HepG2 (cell line): Measurements from ENCODE around the gene WNT3. TPM values are rescaled to one million over a fixed set of nuclear protein-coding genes. Genes with fewer than 3 reads are reported as not detected.

Experiments
- BATF2 ChIP-seq: sonication (generic); formaldehyde crosslinking; IDR thresholded peaks from 2 replicates; pipeline ENCODE4 v1.8.0; 2022; ENCODE audit warnings: mild to moderate bottlenecking, missing genetic modification reagents, moderate library complexity
- BRF2 ChIP-seq: sonication (generic); formaldehyde crosslinking; IDR thresholded peaks from 2 replicates; pipeline ENCODE4 v1.8.1; 2022; ENCODE audit warnings: mild to moderate bottlenecking, missing genetic modification reagents
- CENPT ChIP-seq: sonication (generic); formaldehyde crosslinking; IDR thresholded peaks from 2 replicates; pipeline ENCODE4 v1.8.0; 2022; ENCODE audit warnings: low read depth, mild to moderate bottlenecking, moderate library complexity, missing genetic modification reagents
- EEA1 ChIP-seq: sonication (generic); formaldehyde crosslinking; IDR thresholded peaks from 2 replicates; pipeline ENCODE4 v1.5.1; 2020; ENCODE audit warnings: mild to moderate bottlenecking, missing genetic modification reagents, borderline replicate concordance
- HMG20B ChIP-seq: conservative IDR thresholded peaks from 2 replicates; pipeline ENCODE4 v1.6.1; 2016; ENCODE audit warnings: missing genetic modification reagents, missing compliant biosample characterization
- IKZF4 ChIP-seq: sonication (generic); formaldehyde crosslinking; IDR thresholded peaks from 2 replicates; pipeline ENCODE4 v1.5.1; 2020; ENCODE audit warnings: borderline replicate concordance, mild to moderate bottlenecking, low read depth, missing genetic modification reagents; ENCODE audit errors: not compliant biosample characterization
- NRL ChIP-seq: sonication (generic); formaldehyde crosslinking; IDR thresholded peaks from 2 replicates; pipeline ENCODE4 v1.5.0; 2020; ENCODE audit warnings: missing genetic modification reagents, mild to moderate bottlenecking, moderate library complexity, borderline replicate concordance
- TBX2 ChIP-seq: sonication (generic); formaldehyde crosslinking; IDR thresholded peaks from 2 replicates; pipeline ENCODE4 v1.5.0; 2020; ENCODE audit warnings: missing genetic modification reagents, mild to moderate bottlenecking, borderline replicate concordance
- ZNF20 ChIP-seq: sonication (generic); formaldehyde crosslinking; IDR thresholded peaks from 2 replicates; pipeline ENCODE4 v1.4.0; 2020; ENCODE audit warnings: mild to moderate bottlenecking, moderate library complexity, missing genetic modification reagents
- ZNF549 ChIP-seq: sonication (generic); formaldehyde crosslinking; IDR thresholded peaks from 2 replicates; pipeline ENCODE4 v1.5.0; 2020; ENCODE audit warnings: missing genetic modification reagents
- ZNF569 ChIP-seq: sonication (generic); formaldehyde crosslinking; IDR thresholded peaks from 2 replicates; pipeline ENCODE4 v1.5.0; 2020; ENCODE audit warnings: mild to moderate bottlenecking, missing genetic modification reagents, moderate library complexity, borderline replicate concordance
- ZNF687 ChIP-seq: sonication (generic); formaldehyde crosslinking; IDR thresholded peaks from 2 replicates; pipeline ENCODE4 v1.5.1; 2020; ENCODE audit warnings: mild to moderate bottlenecking, missing genetic modification reagents, moderate library complexity
- polyA plus RNA-seq, 8 experiments: library from polyadenylated mRNA; depleted of rRNA in 3 of 8; stranded (reverse) in 7 of 8; unstranded in 1 of 8; fragments of >200 nt; fragmentation: Illumina TruSeq in 4 of 8; extraction: Trizol in 4 of 8; gene quantifications; 2 replicates each; pipeline versions ENCODE4 v1.2.1 to v1.2.3, GENCODE V29; 2011 to 2016; ENCODE audit warnings: low read depth in 4 of 8, missing spikeins in 1 of 8, mixed read lengths in 1 of 8; ENCODE audit not compliant: insufficient read depth in 1 of 8
- total RNA-seq, 5 experiments: library from RNA; depleted of rRNA; stranded (reverse); fragments of >200 nt; fragmentation: Illumina TruSeq; extraction: Trizol; gene quantifications; 2 replicates each; pipeline ENCODE4 v1.2.3, GENCODE V29; 2016; ENCODE audit warnings: low read depth in 1 of 5
- TF ChIP-seq, protein P1 (sequence below): sonication (generic); formaldehyde crosslinking; IDR thresholded peaks from 2 replicates; pipeline ENCODE4 v1.4.0; 2020; ENCODE audit warnings: missing genetic modification reagents, borderline replicate concordance
- TF ChIP-seq, protein P2 (sequence below): sonication (generic); formaldehyde crosslinking; IDR thresholded peaks from 2 replicates; pipeline ENCODE4 v1.4.0; 2020; ENCODE audit warnings: missing genetic modification reagents, mild to moderate bottlenecking, borderline replicate concordance

WNT3 gene
- total and polyA plus RNA-seq, 2 of the 13 experiments (the other 11 are each of a cell fraction or from before 2014, with no cell fraction given): 8.5 to 10.3 TPM

DNA sequence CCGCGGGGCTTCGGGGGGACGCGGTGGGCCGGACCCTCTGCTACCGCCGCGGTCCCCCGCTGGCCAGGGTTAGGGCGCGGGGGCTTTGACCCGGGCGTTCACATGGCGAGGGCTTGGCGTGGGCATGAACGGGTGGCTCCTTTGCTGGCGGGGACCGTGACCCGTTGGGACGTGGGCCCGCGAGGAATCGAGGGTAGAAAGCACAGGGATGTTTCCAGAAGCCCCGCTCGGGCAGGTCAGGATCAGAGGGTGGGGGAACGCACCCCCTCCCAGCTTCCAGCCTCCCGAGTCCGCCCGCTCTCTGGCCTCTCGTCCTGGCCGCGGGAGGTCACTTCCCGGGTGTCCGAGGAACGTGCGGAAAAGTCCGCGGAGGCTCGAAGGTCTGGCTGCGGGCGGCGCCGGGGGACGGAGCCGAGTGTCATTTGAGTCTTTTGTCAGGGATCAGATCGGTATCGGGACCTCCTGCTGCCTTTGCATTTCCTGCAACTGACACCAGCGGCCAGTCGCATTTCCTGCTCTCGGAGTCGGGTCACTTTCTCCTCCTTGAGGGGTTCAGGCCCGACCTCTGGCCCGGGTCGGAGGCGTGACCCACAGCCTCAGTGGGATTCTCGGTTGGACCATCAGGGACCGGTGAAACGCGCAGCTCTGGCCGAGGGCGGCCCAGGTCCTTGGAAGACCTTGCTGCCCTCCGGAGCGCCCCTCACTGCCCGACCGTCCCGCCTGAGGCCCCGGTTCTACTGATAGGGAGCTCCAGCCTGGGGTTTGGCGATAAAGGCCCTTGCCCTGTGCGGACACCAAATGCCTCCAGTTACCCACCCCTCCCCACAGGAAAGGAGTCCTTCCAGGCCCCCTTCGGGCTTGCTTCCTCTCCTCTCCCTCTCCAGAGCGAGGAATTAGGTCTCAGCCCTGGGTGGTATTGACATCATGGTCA is 702 bp upstream of the WNT3 start (continued):
- no peak for TF ChIP-seq BATF2 (CRISPR knock-in tag)
- TF ChIP-seq HMG20B (CRISPR knock-in tag): no peak
- no peak for TF ChIP-seq ZNF20 (CRISPR knock-in tag)
- peak; percentile 25; the same call in 1 of the 2 replicates for TF ChIP-seq TBX2 (CRISPR knock-in tag)
- TF ChIP-seq ZNF569: no peak
- peak; percentile 76; the same call in 1 of the 2 replicates for TF ChIP-seq NRL (CRISPR knock-in tag)
- no peak for TF ChIP-seq EEA1
- TF ChIP-seq, protein P1, sequence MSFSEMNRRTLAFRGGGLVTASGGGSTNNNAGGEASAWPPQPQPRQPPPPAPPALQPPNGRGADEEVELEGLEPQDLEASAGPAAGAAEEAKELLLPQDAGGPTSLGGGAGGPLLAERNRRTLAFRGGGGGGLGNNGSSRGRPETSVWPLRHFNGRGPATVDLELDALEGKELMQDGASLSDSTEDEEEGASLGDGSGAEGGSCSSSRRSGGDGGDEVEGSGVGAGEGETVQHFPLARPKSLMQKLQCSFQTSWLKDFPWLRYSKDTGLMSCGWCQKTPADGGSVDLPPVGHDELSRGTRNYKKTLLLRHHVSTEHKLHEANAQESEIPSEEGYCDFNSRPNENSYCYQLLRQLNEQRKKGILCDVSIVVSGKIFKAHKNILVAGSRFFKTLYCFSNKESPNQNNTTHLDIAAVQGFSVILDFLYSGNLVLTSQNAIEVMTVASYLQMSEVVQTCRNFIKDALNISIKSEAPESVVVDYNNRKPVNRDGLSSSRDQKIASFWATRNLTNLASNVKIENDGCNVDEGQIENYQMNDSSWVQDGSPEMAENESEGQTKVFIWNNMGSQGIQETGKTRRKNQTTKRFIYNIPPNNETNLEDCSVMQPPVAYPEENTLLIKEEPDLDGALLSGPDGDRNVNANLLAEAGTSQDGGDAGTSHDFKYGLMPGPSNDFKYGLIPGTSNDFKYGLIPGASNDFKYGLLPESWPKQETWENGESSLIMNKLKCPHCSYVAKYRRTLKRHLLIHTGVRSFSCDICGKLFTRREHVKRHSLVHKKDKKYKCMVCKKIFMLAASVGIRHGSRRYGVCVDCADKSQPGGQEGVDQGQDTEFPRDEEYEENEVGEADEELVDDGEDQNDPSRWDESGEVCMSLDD (CRISPR knock-in tag): 0 out of 2 replicates have a peak, but pooled peaks have one; percentile 42
- no peak for TF ChIP-seq ZNF549 (CRISPR knock-in tag)
- TF ChIP-seq IKZF4 (CRISPR knock-in tag): no peak
- no peak for TF ChIP-seq CENPT (CRISPR knock-in tag)
- TF ChIP-seq ZNF687 (CRISPR knock-in tag): peak; percentile 70
- TF ChIP-seq BRF2 (CRISPR knock-in tag): 0 out of 2 replicates have a peak, but pooled peaks have one; percentile 31
- TF ChIP-seq, protein P2, sequence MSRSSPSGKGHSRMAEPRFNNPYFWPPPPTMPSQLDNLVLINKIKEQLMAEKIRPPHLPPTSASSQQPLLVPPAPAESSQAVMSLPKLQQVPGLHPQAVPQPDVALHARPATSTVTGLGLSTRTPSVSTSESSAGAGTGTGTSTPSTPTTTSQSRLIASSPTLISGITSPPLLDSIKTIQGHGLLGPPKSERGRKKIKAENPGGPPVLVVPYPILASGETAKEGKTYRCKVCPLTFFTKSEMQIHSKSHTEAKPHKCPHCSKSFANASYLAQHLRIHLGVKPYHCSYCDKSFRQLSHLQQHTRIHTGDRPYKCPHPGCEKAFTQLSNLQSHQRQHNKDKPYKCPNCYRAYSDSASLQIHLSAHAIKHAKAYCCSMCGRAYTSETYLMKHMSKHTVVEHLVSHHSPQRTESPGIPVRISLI: no peak
